GM11168 (cell line): ENCODE data around the gene RNF111.
"Not testable (repeated sequence)": the region's sequence is repeated elsewhere in the genome, so short reads cannot be mapped to it uniquely, and the experiment has no call there.

Experiments
- in situ Hi-C: fragments of 300-500 bp; cut with MboI; formaldehyde crosslinking; loops from one replicate; pipeline ENCODE4 v1.12.0; 2022; ENCODE audit warnings: low sequenced_read_pairs; ENCODE audit not compliant: unreplicated experiment

RNF111 gene

DNA sequence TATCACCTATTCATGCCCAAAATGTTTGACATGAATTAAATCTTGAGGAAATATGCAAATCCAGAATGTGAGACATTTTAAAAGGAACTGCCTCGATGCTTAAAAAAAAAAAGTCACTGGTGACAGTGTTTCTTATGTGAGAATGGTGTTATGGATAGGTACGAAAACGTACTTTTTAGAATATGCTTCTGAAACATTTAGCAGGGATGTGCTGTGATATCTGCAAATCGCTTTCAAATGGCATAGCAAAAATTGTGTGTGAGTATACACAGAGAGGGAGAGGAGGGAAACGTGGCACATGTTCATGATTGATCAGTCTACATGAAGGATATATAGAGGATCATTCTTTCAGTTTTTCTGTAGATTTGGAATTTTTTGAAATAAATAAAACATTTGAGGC is 133.5 kb downstream of the RNF111 start:
- in situ Hi-C loops: no loop called here

DNA sequence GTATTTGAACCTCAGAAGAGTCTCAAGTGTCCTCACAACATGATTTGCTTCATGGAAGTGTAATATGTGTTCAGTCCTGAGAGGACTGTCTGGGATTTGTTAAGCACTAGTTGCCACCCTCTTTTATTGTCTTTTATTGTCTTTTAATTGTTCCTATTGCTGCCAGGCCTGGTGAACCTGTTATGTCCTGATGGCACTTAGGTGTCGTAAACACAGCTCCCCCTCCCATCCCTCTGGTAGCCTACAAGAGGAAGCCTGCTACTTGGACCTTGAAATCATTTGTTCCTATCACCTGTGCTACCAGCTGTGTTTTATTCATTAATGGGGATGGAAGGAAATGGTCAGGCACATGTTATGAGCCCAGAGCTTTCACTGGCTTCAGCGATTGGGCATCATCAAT is 136.8 kb downstream of the RNF111 start:
- in situ Hi-C loops: no loop called here

DNA sequence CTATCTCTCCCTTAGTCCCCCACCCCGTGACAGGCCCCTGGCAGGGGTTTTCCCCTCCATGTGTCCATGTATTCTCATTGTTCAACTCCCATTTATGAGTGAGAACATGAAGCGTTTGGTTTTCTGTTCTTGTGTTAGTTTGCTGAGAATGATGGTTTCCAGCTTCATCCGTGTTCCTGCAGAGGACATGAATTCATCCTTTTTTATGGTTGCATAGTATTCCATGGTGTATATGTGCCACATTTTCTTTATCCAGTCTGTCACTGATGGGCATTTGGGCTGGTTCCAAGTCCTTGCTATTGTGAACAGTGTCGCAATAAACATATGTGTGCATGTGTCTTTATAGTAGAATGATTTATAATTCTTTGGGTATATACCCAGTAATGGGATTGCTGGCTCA is 138.2 kb downstream of the RNF111 start:
- in situ Hi-C loops: not testable (repeated sequence)

DNA sequence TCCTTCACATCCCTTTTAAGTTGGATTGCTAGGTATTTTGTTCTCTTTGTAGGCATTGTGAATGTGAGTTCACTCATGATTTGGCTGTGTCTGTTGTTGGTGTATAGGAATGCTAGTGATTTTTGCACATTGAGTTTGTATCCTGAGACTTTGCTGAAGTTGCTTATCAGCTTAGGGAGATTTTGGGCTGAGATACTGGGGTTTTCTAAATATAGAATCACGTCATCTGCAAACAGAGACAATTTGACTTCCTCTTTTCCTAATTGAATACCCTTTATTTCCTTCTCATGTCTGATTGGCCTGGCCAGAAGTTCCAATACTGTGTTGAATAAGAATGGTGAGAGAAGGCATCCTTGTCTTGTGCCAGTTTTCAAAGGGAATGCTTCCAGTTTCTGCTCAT is 139.8 kb downstream of the RNF111 start:
- in situ Hi-C loops: not testable (repeated sequence)

DNA sequence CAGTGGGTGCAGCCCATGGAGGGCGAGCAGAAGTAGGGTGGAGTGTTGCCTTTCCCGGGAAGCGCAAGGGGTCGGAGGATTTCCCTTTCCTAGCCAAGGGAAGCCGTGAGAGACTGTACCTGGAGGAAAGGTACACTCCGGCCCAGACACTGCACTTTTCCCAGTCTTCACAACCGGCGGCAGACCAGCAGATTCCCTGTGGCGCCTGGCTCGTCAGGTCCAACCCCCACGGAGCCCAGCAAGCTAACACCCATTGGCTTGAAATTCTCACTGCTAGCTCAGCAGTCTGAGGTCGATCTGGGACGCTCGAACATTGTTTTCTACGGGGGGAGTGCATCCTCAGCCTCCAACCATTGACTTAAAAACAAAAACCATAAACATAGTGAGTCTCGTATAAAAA is 144.0 kb downstream of the RNF111 start:
- in situ Hi-C loops: no loop called here

DNA sequence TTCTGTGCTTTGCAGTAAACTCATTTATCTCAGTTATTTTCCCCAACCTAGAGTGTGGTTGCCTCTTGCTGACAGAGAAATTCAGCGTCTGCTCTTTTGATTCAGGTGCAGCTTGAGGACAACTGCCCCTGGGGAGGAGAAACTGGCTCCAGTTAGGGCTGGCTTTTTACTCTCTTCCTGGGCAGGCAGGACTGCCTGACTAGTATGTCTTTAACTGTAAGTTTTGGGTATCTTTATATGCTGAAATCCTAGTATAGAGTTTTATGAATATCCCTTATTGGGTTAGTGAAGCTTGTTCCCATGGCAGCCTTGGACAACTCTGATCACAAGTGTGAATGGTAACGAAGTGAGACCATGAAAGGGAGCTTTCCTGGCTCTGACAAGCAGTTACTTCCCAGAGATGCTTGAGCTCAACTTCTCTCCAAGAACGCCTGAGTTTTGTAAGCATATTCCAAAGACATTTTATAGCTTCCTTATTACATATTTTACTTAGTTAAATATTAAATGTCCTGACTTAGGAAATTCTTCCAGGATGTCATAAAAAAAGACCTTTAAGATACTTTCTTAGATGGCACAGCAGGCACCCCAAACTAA is 144.6 kb downstream of the RNF111 start:
- in situ Hi-C loops: no loop called here

DNA sequence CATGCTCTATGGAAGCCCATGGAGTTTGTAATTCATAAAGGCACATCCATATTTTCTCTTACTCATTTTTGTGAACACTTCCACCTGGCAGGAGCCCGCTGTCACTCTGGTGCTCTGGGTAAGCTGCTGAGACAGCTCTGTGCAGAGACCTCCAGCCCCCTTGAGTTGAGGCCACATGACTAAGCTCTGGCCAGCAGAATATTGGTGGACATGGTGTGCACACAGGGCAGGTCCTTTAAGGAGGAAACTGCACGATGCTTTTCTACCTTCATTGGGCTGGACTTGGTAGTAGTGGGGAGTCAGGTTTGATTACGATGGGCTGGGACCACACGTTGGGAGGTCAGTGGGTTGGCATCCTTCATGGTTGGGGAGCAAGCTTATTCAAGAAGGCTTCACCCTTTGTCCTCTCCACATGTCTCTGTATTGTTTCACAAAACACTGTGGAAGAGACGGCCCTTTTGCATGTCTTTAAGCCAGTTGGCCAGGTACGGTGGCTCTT is 146.5 kb downstream of the RNF111 start:
- in situ Hi-C loops: no loop called here

DNA sequence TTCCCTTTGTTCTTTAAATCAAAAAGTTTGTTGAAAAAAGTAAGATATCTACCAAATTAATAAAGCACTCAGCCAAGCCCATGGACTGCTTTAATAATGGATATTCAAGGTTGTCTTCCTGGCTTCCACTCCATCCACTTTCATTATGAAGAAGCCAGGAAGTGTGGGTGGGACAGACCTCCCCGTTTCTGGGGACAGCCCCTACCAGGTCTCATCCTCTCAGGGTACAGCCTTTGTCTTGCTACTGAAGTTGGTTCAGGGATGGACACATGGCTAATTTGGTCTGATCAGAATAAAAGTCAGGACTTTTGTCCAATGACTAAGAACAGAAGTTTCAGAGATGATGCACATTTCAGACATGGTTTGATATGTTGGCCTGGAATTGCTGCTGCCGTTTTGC is 150.1 kb downstream of the RNF111 start:
- in situ Hi-C loops: no loop called here

DNA sequence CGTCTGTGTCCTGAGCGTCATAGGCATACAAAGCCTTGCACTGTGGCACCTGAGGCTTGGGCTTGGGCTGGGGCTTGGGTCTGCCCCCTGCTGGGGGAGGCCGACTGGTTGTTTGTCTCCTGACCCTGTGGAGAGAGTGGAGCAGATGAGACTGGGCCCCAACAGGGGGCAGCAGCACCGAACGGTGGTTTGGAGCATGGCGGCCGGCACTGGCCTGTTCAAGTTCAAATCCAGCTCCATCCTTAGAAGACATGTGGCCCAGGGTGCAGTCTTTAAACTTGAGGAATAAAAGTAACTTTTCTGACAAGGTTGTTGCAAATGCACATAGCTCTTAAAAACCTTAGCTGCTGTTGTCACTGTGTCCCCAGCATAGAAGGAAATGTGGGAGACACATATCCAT is 150.8 kb downstream of the RNF111 start:
- in situ Hi-C loops: no loop called here

DNA sequence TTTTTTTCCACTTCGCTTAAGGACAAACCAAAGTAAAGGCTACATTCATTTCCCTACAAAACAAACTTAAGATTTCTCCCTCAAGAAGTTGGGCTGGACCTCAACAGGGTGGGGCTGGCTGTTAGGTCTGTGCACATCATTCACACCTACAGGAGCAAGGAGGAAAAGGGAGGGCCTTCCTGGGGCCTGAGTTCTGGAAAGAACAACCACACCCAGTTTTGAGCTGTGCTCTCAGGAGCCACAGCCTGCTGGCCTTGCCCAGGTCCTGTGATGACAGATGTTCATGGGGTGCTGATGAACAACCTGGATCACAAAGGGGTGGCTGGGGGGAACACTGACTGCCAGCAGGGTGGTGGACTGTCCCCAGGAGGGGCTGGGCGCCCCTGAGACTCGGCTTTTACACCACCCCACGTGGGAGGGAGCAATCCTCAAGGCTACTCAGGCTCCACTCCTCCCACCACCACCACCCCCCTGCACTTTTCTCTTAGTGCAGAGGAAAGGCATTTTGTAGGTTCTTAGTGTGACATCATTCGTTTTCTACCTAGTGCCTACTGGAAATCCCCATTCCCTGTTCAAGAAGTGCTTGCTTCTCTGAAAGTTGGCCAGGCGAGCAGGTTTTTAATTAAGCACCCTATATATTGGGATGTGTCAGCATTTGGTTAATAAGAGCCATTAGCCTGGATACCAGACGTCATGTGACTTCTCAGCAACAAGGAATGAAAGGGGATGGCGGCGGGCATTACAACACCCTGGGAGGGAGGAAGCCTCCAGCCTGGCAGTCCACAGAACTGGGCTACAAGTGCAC is 153.2 kb downstream of the RNF111 start:
- in situ Hi-C loops: no loop called here

DNA sequence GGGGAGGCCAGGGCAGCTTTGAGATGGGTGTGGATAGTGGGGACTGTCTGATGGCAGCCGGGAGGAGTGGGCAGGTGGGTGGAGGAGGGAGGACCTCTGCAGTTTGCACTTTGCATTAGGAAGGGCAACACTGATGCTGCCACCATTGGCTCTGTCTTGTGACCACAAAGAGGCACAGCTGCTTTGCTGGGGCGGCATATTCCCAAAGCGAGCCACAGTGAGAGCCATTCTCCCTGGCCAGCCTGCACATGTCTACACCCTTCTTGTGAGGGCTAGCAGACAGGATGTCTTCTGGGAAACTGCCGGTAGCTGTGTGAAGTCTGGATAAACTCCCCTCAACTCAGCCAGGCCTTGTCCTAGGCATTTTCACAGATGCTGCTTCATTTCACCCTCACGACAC is 155.8 kb downstream of the RNF111 start:
- in situ Hi-C loops: no loop called here

DNA sequence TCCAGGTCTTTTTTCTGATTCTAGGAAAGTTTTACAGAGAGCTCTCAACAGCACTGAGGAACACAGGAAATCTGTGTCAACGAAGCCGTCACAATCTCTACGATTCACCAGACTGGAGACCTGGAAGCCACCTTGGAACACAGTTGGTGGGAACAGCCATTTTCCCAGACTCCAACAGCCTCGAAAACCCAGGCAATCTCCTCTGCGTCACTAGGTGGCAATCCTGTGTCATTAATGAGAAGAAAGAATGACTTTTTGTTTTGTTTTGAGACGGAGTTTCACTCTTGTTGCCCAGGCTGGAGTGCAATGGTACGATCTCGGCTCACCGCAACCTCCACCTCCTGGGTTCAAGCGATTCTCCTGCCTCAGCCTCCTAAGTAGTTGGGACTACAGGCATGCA is 157.1 kb downstream of the RNF111 start:
- in situ Hi-C loops: not testable (repeated sequence)
